ENCODE measurements around the gene LRRC28. TPM values are rescaled to one million over a fixed set of nuclear protein-coding genes. Genes with fewer than 3 reads are reported as not detected.

LRRC28 gene
- total RNA-seq, 2 experiments from 2014 or later = 14.0 to 16.1 TPM

GRCh38 chr15:99248000-99248715, 3.1 kb upstream of the LRRC28 start:
- ChIA-PET POLR2A (no interaction called here), CTCF (no interaction called here)
- no peak overlapping the region for H3K27ac Mint-ChIP-seq
- ATAC-seq = no peak
- DNase-seq = no peak
- TF ChIP-seq CTCF (IDR thresholded peaks at IDR 0.05) = no peak
- peaks cover 3% of the 10 kb centered on the region for H3K9me3 Mint-ChIP-seq
- peaks cover 7% of the 10 kb centered on the region for H3K36me3 Mint-ChIP-seq (ENCODE audit: low read depth)
- H3K4me3 Mint-ChIP-seq = no peak overlapping the region
- peaks cover 17% of the 10 kb centered on the region for H3K4me1 Mint-ChIP-seq (ENCODE audit: low read depth)
- H3K27me3 Mint-ChIP-seq = no peaks in the 10 kb centered on the region
- intact Hi-C loops (cut with micrococcal nuclease) = no loop called here

- ChIA-PET POLR2A (no interaction called here), CTCF (interaction anchor here (0.8 to 1.5 kb wide), 2 partner anchors 144 to 149 kb away, joined by 3 to 4 read pairs; no protein-coding TSS in a partner anchor)
- no peak for TF ChIP-seq CTCF (IDR thresholded peaks at IDR 0.05)
- no peak within 1 kb of the TSS for H3K4me3 Mint-ChIP-seq
- H3K27ac Mint-ChIP-seq = no peak within 1 kb of the TSS
- DNase-seq (no peak), ATAC-seq (no peak)
- H3K36me3 Mint-ChIP-seq (ENCODE audit: low read depth) = peaks cover 7% of the 10 kb centered on the region
- peaks cover 26% of the 10 kb centered on the region for H3K4me1 Mint-ChIP-seq (ENCODE audit: low read depth)
- H3K27me3 Mint-ChIP-seq = no peaks in the 10 kb centered on the region
- intact Hi-C loops (cut with micrococcal nuclease) = no loop called here
- peaks cover 3% of the 10 kb centered on the region for H3K9me3 Mint-ChIP-seq
These were observed 1.9 kb upstream of the LRRC28 start, which contains the start of gene TTC23 for GRCh38 chr15:99249270-99249841. TSS of gene TTC23 (minus strand) at chr15:99249581. CDS start at chr15:99228712, 20,869 bp downstream.

GRCh38 chr15:99250001-99250400, 1.3 kb upstream of the LRRC28 start:
- no peak for ATAC-seq
- DNase-seq = no peak
- ChIA-PET POLR2A (no interaction called here), CTCF (interaction anchor here (0.8 to 1.5 kb wide), 2 partner anchors 145 to 150 kb away, joined by 3 to 4 read pairs; no protein-coding TSS in a partner anchor)
- peaks cover 26% of the 10 kb centered on the region for H3K4me1 Mint-ChIP-seq (ENCODE audit: low read depth)
- H3K27ac Mint-ChIP-seq = no peak overlapping the region
- TF ChIP-seq CTCF (IDR thresholded peaks at IDR 0.05) = no peak
- peaks cover 3% of the 10 kb centered on the region for H3K9me3 Mint-ChIP-seq
- intact Hi-C loops (cut with micrococcal nuclease) = no loop called here
- H3K27me3 Mint-ChIP-seq = no peaks in the 10 kb centered on the region
- no peak overlapping the region for H3K4me3 Mint-ChIP-seq
- peaks cover 7% of the 10 kb centered on the region for H3K36me3 Mint-ChIP-seq (ENCODE audit: low read depth)

- Mint-ChIP-seq H3K4me1 (ENCODE audit: low read depth) (peaks cover 26% of the 10 kb centered on the region), H3K27me3 (no peaks in the 10 kb centered on the region), H3K9me3 (peaks cover 3% of the 10 kb centered on the region), H3K36me3 (ENCODE audit: low read depth) (peaks cover 7% of the 10 kb centered on the region), H3K27ac (peak overlapping the region; percentile 92), H3K4me3 (no peak overlapping the region)
- ATAC-seq (no peak), DNase-seq (no peak)
- CTCF ChIA-PET = interaction anchor here (0.8 to 3.0 kb wide), 3 partner anchors 145 to 454 kb away, joined by 3 to 13 read pairs (median 4); no protein-coding TSS in a partner anchor
- intact Hi-C loops (cut with micrococcal nuclease) = no loop called here
- no peak for TF ChIP-seq CTCF (IDR thresholded peaks at IDR 0.05)
- POLR2A ChIA-PET = no interaction called here
These were observed 806 bp upstream of the LRRC28 start for GRCh38 chr15:99250494-99250856.

- Mint-ChIP-seq H3K27me3 (no peaks in the 10 kb centered on the region), H3K9me3 (peaks cover 3% of the 10 kb centered on the region), H3K4me1 (ENCODE audit: low read depth) (peaks cover 26% of the 10 kb centered on the region), H3K36me3 (ENCODE audit: low read depth) (peaks cover 10% of the 10 kb centered on the region), H3K4me3 (no peak overlapping the region), H3K27ac (no peak overlapping the region)
- ATAC-seq (no peak), DNase-seq (no peak)
- ChIA-PET CTCF (interaction anchor here (1.2 to 3.0 kb wide), 3 partner anchors 10 to 452 kb away, joined by 4 to 13 read pairs (median 8); no protein-coding TSS in a partner anchor), POLR2A (interaction anchor here (1.5 kb wide), 1 partner anchor 10 kb away, joined by 6 read pairs; no protein-coding TSS in a partner anchor)
- intact Hi-C loops (cut with micrococcal nuclease) = no loop called here
- TF ChIP-seq CTCF (IDR thresholded peaks at IDR 0.05) = no peak
These were observed 1.0 kb downstream of the LRRC28 start for GRCh38 chr15:99252326-99252725.

Data from activated CD8-positive, alpha-beta T cell treated with anti-CD3 and anti-CD28 coated beads for 36 hours (primary cell).